HG03025 (cell line): ENCODE results near the gene C15orf62.

ENCODE experiments used
- ATAC-seq: cut with Tn5 transposase; IDR thresholded peaks from one replicate; pipeline ENCODE4 v1.9.1; 2021; ENCODE audit warnings: mild to moderate bottlenecking, moderate library complexity; ENCODE audit not compliant: unreplicated experiment, low FRiP score

C15orf62 gene, protein sequence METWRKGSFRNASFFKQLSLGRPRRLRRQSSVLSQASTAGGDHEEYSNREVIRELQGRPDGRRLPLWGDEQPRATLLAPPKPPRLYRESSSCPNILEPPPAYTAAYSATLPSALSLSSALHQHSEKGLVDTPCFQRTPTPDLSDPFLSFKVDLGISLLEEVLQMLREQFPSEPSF

DNA sequence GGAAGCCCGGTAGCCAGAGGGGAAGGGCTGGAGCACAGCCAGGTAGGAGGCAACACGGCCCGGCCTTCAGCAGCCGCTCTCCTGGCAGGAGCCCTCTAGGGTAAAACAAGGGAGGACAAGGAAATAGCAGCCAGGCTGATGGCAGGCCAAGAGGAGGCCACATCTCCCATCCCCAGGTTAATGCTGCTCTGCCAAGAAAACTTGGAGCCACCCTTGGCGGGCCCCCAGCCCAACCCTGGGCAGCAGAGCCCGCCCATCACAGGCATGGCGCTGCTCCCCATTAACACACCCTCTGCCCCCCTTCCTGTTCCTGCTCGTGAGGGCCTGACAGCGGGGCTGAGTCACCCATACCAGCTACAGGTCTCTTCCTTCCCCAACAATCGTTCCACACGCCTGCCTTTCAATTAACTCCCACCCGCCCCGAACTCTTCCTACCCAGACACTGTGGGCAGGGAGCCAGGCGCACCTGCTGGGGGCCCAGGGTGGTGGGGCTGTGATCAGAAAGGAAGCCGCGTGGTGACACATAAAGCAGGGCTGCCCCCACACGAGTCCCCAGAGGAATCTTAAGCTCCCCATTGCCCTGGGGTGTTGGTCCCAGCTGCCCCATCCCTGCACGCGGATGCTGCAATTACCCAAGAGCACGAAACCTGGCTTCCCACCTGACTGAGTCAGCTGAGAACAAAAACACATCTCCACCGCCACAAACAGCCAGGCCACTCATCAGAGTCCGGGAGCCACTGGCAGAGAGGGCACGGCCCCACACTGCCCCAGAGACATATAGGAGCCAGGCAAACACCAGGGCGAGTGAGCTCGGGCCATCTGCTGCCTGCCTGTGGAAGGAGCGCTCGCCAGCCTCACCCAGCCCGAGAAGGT lies at the start of gene C15orf62:
Gene C15orf62, plus strand, starts transcription at position 707 of the 873 bp plus-strand sequence. CDS start 516 bp downstream, outside the sequence.
- no peak for ATAC-seq

DNA sequence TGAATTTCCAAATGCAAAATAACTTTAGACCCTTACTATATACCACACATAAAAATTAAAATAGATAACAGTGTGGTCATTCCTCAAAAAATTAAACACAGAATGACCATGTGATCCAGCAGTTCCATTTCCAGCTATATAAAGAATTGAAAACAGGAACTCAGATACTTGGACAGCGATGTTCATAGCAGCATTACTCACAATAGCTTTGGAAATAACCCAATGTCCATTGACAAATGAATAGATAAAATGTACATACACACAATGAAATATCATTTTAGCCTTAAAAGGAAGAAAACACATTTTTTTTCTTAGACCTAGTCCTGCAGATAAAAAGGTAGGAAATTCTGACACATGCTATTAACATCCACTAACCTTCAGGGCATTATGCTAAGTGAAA lies 48.1 kb upstream of the C15orf62 start:
- no peak for ATAC-seq

DNA sequence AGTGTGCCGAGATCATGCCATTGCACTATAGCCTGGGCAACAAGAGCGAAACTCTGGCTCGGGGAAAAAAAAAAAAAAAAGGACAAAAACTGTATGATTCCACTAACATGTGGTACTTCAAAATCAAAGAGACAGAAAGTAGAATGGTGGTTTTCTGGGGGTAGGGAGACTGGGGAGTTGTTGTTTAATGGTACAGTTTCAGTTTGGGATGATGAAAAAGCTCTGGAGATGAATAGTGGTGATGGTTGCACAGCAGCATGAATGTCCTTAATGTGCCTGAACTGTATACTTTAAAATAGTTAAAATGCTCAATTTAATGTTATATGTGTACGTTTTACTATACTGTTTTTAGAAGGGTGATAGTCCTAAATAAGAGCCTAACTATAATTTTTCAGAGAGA lies 47.4 kb upstream of the C15orf62 start:
- no peak for ATAC-seq

DNA sequence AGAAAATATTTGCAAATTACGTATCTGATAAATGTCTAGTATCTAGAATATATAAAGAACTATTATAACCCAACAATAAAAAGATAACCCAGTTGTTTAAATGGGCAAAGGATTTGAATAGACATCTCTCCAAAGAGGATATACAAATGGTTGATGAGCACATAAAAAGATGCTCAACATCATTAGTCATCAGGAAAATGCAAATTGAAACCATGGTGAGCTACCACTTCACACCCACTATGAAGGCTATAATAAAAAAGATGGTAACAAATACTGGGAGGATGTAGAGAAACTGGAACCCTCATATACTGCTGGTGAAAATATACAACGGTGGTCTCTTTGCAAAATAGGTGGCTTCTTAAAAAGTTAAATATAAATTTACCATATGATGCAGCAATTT lies 46.8 kb upstream of the C15orf62 start:
- ATAC-seq, result no peak

DNA sequence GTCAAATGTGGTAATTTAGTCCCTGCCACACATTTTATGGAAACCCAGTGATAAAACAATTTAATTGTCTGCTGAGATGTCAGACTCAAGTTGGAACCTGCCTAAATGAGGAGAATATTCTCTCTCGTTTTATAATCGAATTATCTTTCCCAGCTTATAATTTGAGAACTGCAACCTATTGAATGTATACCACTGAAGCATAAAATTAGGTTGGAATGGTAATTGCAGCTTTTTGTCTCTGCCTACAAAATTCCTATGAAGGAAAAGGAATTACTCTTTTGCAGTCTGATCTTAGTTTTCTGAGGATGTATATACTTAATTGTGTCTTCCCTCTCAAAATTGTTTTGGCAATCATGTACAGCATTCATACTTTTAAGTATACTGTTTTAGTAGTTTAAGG lies 45.9 kb upstream of the C15orf62 start:
- no peak for ATAC-seq

DNA sequence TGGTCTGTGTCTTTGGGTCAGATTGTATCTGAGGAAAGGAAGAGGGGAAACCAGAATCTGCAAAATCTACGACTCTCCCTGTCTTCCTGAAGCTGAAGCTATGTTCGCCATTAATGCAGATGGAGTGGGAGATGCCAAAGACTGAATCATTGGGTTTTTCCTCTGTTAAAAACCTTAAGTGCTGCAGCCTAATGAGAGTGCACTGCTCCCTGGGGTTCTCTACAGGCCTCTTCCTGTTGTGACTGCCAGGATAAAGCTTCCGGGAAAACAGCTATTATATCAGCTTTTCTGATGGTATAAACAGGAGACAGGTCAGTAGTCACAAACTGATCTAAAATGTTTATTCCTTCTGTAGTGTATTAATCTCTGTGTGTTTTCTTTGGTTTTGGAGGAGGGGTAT lies 38.7 kb upstream of the C15orf62 start:
- no peak for ATAC-seq

DNA sequence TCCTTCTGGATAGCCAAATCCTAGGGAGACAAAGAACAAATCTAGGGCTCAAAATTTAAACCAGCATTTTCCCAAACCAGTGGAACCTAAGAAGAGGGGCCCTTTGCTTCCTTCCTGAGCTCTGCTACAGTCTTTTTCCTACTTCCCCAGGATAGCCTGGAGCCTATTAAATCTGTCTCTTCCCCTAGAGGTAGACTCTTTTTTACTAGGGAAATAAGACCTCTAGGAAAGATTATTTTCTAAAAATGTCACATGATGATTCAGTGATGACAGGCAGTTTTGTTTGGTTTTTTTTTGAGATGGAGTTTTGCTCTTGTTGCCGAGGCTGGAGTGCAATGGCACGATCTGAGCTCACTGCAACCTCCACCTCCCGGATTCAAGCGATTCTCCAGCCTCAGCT lies 33.2 kb upstream of the C15orf62 start:
- ATAC-seq, result no peak

DNA sequence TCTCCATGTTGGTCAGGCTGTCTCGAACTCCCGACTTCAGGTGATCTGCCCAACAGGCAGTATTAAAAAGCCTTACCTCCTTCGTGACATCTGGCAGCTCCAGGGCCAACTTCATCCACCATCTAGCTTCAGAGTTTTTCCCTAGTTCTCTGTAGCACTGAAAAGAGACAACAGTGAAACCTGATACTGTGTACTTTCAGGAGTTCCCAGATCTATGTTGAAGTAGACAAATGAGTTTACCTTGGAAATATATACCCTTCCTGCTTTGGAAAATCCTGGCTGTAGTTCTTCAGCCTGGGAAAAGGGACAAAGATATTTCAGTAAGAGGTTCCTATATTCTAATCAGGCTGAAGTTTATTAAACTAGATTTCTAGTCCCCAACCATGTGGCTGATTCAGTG lies 32.7 kb upstream of the C15orf62 start:
- no peak for ATAC-seq

DNA sequence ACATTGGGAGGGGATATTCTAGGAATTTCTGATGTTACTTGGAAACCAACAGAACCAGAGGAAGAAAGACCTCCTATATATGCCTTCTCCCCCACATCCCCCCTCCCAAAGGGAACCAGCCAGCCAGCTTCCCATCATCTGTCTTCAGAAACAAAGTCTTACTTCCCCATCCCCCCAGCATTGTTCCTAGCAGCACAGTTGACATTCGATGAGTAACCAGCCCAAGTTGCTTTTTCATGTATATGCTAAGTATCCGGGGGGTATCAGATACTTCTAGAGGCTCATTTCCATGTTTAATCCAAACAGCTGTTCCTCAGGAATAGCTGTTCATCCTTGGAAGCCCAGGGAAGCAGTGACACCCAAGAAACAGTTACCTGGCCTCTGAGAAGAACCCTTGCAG lies 30.7 kb upstream of the C15orf62 start:
- no peak for ATAC-seq

DNA sequence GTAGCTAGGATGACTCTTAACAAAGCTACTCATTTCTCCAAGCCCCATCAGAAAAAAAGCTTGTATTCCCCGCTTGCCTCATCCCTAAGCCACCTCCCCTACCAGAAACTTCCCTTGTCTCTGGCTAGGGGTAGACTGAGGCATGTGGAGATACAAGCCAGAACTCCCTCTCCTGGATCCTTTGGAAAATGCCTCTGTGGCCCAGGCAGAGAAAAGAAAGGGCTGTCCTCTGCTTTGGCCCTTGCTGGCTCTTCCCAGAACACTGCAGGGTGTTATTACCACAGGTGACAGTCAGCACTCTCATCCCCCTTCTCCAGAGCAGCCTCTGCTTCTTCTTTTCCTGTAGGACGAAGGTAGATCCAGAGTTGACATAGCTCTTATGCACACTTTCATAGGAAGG lies 29.9 kb upstream of the C15orf62 start:
- ATAC-seq, result no peak

DNA sequence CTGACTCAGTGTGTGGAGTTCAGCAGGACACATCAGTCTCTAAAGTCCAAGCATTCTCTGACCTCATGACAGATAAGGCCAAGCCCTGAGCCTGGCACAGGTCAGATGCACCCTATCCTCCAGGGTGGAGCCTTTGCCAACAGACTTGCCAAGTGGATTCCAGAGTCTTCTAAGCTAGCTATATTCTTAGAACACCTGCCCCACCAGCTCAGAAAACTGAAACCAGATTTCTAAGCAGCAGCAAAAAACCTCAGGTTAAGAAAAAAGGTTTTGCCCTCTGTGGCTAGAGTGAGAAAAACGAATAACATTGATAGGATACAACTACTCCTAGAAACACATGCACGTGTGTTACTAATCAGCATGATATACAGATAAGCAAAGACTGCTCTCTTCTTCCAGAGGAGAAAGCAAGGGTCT lies 26.3 kb upstream of the C15orf62 start:
- no peak for ATAC-seq

DNA sequence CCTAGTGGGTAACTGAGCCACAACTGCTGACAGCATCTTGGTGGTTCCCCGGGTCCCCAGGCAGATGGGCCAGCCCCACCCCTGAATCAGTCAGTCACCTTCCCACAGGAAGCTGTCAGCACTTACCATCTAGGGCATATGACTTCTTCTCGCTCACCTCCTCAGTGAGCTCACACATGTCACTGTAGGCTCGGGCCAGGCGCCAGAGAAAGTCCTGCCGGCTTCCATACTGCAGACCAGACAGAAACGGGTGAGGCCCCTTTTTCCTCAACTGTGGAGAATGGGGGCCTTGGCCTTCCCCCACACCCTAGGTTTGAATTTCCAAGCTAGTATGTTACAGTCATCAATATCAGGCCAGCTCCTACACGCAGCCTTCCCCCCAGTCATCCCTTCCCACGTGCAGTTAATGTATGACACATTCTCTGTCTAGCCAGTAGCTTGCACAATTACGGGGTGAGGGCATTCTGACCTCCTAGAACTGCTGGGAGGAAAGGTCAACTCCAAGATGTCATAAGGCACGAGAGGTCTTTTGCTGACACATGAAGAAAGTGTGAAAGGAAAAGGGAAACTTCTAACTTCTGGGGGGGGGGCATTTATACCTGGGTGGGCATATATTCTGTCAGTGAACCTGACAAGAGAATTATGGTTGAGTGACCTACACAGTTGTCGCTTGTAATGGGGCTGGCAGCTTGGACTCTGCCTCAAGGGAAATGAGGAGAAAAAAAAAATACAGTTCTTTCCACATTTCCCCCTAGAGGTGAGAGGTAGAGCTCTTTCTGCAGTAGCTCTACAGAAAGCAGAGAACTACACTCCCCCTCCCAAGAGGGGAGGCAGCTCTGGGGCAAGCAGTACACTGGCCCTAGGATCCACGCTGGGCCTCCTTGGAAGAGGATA lies 25.6 kb upstream of the C15orf62 start:
- no peak for ATAC-seq

DNA sequence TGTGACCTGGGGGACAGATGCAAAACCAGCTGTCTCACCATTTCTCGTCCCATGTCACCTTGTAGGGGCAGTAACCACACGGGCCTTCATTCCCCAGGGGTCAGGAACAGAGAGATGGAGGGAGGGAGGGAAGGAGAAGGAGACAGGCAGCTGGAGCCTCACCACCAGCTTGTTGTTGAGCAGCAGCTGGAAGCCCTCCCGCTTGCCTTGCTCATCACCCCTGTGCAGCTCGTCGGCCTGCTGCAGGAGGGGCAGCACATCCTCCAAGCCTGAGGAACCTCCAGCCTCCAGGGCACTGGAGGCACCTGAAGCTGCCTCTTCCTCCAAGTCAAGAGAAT lies 25.0 kb upstream of the C15orf62 start:
- ATAC-seq, result no peak

DNA sequence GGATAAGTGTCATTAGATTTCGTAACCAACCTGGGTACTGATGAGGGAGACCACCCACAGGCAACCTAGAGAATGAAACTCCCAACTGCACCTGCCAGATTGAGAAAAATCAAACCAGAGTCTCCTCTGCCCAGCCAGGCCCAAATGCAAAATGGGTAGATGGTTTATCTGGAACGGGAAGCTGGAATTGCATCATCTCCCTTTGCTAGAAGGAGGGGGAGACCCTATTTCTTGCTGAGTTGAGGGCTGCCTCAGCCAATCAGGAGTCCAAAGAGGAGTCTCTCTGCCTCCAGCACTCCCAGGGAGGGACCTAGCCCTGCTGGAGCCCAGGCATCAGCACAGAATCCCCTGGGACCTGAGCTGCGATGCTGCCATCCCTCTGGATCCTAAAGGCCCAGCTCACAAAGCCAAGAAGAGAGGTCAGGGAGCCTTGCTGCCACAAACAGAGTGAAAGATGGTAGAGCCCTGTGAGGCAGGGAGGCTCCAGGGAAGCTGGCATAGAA lies 22.8 kb upstream of the C15orf62 start:
- no peak for ATAC-seq

DNA sequence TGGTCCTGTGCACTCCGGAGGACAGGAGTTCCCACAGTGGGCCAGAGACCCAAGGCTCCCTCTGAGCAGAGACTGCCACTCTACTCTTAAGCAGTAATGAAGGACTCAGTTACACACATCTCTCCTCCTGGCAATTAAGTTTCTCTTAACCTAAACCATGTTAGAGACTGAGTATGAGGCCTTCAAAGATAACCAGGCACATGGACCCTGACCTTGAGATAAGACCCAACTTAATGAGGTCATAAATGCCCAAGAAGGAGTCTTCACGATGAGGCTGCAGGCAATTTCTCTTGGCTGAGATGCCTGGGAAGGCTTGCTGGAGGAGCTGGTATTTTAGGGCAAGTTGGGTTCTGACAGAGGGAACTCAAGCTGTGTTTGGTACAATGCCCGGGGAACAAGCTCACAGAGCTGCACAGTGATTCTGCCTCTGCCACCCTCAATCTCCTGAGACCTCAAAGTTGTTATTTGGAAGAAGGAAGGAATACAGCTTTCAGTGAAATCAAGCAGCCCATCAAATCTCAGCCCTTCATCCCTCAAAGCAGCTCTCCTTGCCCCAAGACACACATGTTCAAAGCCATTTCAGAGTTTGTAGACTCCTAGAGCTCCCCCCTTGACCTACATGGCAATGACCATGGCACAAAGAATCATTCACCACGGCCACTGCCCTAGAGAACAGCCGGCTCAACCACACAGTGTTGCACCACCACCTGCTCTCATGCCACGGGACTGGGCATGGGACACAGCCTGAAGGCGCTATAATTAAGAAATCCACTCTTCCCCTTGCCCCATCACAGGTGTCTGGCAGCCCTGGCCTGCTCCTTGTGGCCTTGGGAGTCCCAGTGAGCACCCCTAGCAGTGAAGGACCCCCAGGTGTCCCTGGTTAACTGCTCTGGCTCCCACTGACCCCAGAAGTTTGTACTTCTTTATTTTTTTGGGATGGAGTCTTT lies 21.8 kb upstream of the C15orf62 start:
- no peak for ATAC-seq

DNA sequence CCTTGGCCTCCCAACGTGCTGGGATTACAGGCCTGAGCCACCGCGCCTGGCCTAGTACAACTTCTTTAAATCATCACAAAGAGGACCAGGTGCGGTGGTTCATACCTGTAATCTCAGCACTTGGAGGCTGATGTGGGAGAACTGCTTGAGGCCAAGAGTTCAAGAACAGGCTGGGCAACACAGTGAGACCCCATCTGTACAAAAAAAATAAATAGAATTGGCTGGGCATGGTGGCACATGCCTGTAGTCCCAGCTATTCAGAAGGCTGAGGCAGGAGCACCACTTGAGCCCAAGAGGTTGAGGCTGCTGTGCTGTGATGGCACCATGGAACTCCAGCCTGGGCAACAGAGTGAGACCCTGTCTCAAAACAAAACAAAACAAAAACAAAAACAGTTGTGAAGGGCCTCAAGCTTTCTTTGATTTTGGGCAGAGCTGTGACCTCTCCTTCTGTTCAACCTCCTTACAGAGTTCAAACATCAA lies 20.6 kb upstream of the C15orf62 start:
- no peak for ATAC-seq

DNA sequence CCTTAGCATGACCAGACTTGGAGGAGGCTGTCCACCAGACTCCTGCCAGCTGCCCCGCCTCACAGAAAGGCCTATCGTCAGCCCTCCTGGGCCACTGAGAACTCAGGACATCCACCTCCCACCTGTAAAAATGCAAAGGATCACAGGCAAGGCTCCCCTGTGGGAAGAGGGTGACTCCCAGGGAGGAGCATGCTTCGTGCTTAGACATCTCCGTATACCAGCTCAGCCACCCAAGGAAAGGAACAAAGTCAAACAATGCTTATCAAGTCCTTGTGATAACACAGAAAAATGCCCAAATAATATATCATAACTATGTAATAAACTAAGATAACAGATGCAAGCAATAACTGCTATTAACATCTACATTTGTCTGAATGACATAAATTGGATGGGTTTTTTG lies 18.9 kb upstream of the C15orf62 start:
- no peak for ATAC-seq

DNA sequence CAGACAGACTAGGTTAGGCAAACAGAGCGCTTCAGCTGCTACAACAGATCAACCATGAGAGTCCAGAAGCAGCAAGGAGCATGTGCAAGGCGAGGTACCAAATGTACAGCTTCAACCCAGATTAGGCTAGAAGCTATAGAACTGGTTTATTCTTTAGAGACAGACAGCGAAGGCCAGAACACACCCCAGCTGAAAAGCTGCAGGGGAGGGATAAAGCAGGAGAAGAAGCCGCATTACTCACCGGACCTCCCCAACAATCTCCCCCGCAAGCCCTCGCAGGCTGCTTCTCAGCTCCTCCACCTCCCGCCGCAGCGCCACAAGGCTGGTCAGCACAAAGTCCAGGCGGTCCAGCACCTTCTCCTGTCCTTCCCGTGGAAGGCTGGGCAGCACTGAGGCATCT lies 18.0 kb upstream of the C15orf62 start:
- ATAC-seq, result no peak

DNA sequence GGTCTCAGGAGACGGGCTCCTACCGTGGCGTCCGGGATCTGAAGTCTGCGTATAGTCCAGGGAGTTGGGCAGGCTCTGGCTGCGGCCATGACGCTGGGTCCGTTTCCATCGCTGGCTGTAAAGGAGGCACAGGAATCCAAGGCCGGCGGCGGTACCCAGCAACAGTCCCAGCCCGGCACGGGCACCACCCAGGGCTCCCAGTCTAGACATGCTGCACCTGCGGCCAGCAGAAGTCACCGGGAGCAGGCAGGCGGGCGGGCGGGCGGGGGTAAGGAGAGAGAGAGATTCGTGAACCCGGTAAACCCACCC lies 15.3 kb upstream of the C15orf62 start:
- ATAC-seq, result no peak
